Transverse colon (tissue), 4 donors: Measurements from ENCODE around the gene ZBP1. TPM values are rescaled to one million over a fixed set of nuclear protein-coding genes. Genes with fewer than 3 reads are reported as not detected.

ENCODE experiments used
- DNase-seq: peaks from one replicate; pipeline ENCODE4 v3.0.0-alpha.2; 2019
- H3K27ac ChIP-seq, 4 donors: fragments of 200-600 bp; sonication (generic); 2 replicates each; pipeline ENCODE4 v1.5.1; 2016 to 2018; ENCODE audit warnings: inconsistent platforms in 4 of 4
- H3K27me3 ChIP-seq: fragments of 200-600 bp; sonication (generic); 2 replicates; pipeline ENCODE4 v1.5.1; 2017; ENCODE audit warnings: inconsistent platforms
- H3K36me3 ChIP-seq, 4 donors: fragments of 200-600 bp; sonication (generic); 2 replicates each; pipeline ENCODE4 v1.5.1; 2017 to 2019; ENCODE audit warnings: inconsistent platforms in 4 of 4
- H3K4me1 ChIP-seq, 4 donors: fragments of 200-600 bp; sonication (generic); 2 replicates each; pipeline ENCODE4 v1.5.1; 2017 to 2020; ENCODE audit warnings: inconsistent platforms in 4 of 4
- H3K4me3 ChIP-seq, 4 donors: fragments of 200-600 bp; sonication (generic); 1 replicate in 1 of 4; 2 replicates in 3 of 4; pipeline versions ENCODE4 v1.5.1 to v1.6.1; 2017 to 2019; ENCODE audit warnings: inconsistent platforms in 4 of 4
- H3K9me3 ChIP-seq, 2 donors: fragments of 200-600 bp; sonication (generic); 2 replicates each; pipeline ENCODE4 v1.5.1; 2017 to 2019; ENCODE audit warnings: inconsistent platforms in 2 of 2
- EP300 ChIP-seq: sonication (generic); formaldehyde crosslinking; IDR thresholded peaks from one replicate; pipeline ENCODE4 v1.6.1; 2017; ENCODE audit warnings: antibody characterized with exemption, low read depth
- POLR2A ChIP-seq: fragments of 450-650 bp; IDR thresholded peaks from one replicate; pipeline ENCODE4 v1.6.1; 2016; ENCODE audit warnings: antibody characterized with exemption, mild to moderate bottlenecking, moderate library complexity
- POLR2AphosphoS5 ChIP-seq, 3 donors: sonication (generic); formaldehyde crosslinking; IDR thresholded peaks; one replicate each; pipeline ENCODE4 v1.6.1; 2016; ENCODE audit warnings: antibody characterized with exemption in 3 of 3
- WGBS, 2 donors: methylation state at CpG; one replicate each; pipeline ENCODE4 v1.1.5; 2018; ENCODE audit warnings: low coverage in 1 of 2; 5-methylcytosine and 5-hydroxymethylcytosine counted together
- in situ Hi-C, 4 donors: fragments of 200-750 bp; cut with MboI; loops; one replicate each; pipeline versions ENCODE4 v1.15.0 to v1.15.1; 2017; ENCODE audit warnings: low sequenced_read_pairs in 3 of 4, low pct_ligation_motif_present in 1 of 4, low pct_unique_long_range_greater_than_20kb in 1 of 4
- intact Hi-C: fragments of 100-400 bp; cut with DNase I; formaldehyde crosslinking; loops from one replicate; pipeline ENCODE4 v1.15.1; 2023; ENCODE audit warnings: low total_unique reads
- total RNA-seq, 4 donors: library from RNA; depleted of rRNA; stranded (reverse); fragments of >200 nt; gene quantifications; one replicate each; pipeline ENCODE4 v1.1.0, GENCODE V29; 2016
- TF ChIP-seq, protein P1 (sequence below), 5 experiments: fragments of 200-600 bp in 3 of 5; fragments of 450-650 bp in 2 of 5; sonication (generic) in 3 of 5; IDR thresholded peaks; 1 replicate in 2 of 5; 2 replicates in 3 of 5; pipeline ENCODE4 v1.5.1; 2016 to 2017; ENCODE audit warnings: antibody characterized with exemption in 5 of 5, inconsistent platforms in 3 of 5, mild to moderate bottlenecking in 2 of 5, moderate library complexity in 1 of 5

Gene ZBP1
- total RNA-seq, 4 donors from 2014 or later, result 1.6 to 4.4 TPM; not detected in 2

DNA sequence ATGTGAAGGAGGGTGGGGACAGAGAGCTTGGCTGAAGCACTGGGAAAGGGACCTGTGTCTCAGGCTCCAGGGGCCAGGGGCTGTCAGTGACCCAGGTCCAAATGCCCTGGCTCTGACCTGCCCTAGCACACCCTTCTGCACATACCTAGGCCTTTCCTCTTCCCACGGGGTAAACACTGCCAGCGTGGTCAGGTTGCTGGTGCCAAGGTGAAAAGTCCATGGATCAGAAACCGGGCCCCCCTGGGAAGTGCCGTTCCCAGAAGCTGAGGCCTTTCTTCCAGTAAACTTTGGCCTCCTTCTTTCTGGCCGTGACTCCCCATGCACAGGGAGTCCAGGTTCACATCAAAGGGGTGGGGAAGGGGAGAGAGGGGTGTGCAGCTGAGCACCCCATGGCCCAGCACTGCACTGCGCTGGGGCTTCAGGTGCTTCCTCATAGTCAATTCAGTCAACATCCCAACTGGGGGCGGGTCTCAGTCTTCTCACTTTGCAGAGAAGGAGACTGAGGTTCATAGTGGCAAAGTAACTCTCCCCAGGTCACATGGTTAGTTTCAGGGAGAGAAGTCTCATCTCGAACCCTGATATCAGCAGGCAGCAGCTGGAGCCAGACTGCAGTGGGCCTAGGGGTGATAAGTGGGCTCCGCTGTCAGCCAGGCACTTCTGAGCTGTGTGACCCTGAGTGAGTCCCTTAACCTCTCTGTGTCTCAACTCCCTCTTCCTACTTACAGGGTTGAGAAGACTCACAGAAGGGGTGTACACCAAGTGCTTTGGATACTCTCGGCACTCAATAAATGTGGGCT, 42.3 kb downstream of the ZBP1 start:
- H3K27ac ChIP-seq, result no peak overlapping the region
- intact Hi-C loops, result no loop called here
- WGBS, 2 donors, result 52 to 60% methylated on average over 3 to 10 of the region's 10 CpGs
- in situ Hi-C loops, result loop anchor here in 1 of 4 donors (25.0 kb wide), 1 partner anchor 191 kb away; the partner anchor contains the start of gene RBM38
- no peaks in the 10 kb centered on the region for H3K36me3 ChIP-seq
- no peaks in the 10 kb centered on the region for H3K9me3 ChIP-seq
- no peak for DNase-seq
- TF ChIP-seq POLR2AphosphoS5 (IDR thresholded peaks at IDR 0.05), result no peak
- TF ChIP-seq EP300, result no peak
- no peak overlapping the region for H3K4me3 ChIP-seq
- H3K27me3 ChIP-seq, result no peaks in the 10 kb centered on the region
- H3K4me1 ChIP-seq, result peaks cover 16 to 33% (median 21%) of the 10 kb centered on the region in 4 donors

DNA sequence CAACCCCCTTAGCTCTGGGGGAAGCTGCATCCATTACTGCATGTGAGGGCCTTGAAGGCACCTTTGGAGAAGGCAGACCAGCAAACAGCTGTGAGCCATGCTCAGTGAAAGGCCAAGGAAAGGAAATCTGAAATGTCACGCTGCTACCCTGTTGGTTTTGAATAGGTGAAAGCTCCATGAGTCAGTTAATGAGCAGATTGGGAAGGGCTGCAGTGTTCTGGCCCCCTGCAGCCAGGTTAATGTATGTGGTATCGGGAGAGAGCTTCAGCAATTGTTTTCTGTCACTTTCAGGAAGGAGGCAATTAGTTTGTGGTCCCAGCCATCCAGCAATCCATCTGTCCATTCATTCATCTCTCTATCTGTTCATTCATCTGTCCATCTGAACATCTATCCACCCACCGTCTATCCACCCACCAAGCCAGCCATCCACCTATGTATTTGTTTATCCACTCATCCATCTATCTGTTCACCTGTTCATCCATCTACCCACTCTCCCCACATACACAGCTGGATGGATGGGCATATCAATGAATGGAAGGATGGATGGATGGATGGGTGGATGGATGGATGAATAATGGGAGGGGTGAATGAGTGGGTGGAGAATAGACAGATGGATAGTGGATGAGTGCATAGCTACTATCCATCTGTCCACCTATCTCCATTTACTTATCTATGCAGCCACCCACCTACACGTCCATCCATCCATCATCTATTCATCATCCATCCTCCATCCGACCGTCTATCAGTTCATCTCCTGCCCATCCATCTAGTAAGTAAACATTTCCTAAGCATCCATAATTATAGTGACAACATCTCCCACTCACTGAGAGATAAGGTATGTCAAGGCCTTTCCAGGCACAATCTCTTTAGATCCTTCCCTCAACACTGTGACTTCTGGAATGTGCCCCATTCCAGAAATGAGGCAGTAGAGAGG, 43.3 kb downstream of the ZBP1 start:
- H3K27ac ChIP-seq, result no peak overlapping the region
- in situ Hi-C loops (loop anchor here in 1 of 4 donors (25.0 kb wide), 1 partner anchor 190 kb away; the partner anchor contains the start of gene RBM38), intact Hi-C loops (no loop called here)
- H3K36me3 ChIP-seq, result no peaks in the 10 kb centered on the region
- no peak for DNase-seq
- H3K4me3 ChIP-seq, result no peak overlapping the region
- TF ChIP-seq EP300, result no peak
- 75 to 92% methylated on average over 4 to 6 of the region's 6 CpGs for WGBS, 2 donors
- H3K27me3 ChIP-seq, result no peaks in the 10 kb centered on the region
- H3K9me3 ChIP-seq, result no peaks in the 10 kb centered on the region
- H3K4me1 ChIP-seq, result peaks cover 15 to 31% (median 21%) of the 10 kb centered on the region in 4 donors

DNA sequence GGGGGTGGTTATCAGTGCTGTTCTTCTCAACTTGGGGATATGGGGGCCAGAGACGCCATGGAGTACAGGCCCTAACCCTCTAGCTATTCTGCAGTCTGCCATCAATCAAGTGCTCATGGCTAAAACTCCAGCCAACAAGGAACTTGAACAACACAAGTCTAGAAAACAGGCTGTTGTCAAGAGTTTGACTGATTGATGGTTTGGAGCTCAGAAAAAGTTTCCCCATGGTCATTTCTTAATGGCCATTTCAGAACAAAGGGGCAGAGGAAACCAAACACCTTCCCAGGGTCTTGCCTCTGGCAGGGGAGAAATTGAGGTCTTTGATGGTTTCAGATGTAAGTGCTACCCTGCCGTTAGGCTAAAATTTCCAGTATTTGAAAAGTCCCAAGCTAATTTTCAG, 44.2 kb downstream of the ZBP1 start:
- Histone ChIP-seq H3K4me1 (peaks cover 9 to 29% (median 18%) of the 10 kb centered on the region in 4 donors), H3K36me3 (no peaks in the 10 kb centered on the region), H3K4me3 (no peak overlapping the region), H3K9me3 (no peaks in the 10 kb centered on the region), H3K27ac (no peak overlapping the region), H3K27me3 (no peaks in the 10 kb centered on the region)
- TF ChIP-seq POLR2AphosphoS5 (IDR thresholded peaks at IDR 0.05) (no peak), POLR2A (no peak), EP300 (no peak)
- TF ChIP-seq, protein P1, sequence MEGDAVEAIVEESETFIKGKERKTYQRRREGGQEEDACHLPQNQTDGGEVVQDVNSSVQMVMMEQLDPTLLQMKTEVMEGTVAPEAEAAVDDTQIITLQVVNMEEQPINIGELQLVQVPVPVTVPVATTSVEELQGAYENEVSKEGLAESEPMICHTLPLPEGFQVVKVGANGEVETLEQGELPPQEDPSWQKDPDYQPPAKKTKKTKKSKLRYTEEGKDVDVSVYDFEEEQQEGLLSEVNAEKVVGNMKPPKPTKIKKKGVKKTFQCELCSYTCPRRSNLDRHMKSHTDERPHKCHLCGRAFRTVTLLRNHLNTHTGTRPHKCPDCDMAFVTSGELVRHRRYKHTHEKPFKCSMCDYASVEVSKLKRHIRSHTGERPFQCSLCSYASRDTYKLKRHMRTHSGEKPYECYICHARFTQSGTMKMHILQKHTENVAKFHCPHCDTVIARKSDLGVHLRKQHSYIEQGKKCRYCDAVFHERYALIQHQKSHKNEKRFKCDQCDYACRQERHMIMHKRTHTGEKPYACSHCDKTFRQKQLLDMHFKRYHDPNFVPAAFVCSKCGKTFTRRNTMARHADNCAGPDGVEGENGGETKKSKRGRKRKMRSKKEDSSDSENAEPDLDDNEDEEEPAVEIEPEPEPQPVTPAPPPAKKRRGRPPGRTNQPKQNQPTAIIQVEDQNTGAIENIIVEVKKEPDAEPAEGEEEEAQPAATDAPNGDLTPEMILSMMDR (IDR thresholded peaks at IDR 0.05), result no peak
- in situ Hi-C loops (loop anchor here in 1 of 4 donors (25.0 kb wide), 1 partner anchor 189 kb away; the partner anchor contains the start of gene RBM38), intact Hi-C loops (no loop called here)
- DNase-seq, result no peak
- 81 to 86% methylated on average over 1 to 2 of the region's 2 CpGs for WGBS, 2 donors

DNA sequence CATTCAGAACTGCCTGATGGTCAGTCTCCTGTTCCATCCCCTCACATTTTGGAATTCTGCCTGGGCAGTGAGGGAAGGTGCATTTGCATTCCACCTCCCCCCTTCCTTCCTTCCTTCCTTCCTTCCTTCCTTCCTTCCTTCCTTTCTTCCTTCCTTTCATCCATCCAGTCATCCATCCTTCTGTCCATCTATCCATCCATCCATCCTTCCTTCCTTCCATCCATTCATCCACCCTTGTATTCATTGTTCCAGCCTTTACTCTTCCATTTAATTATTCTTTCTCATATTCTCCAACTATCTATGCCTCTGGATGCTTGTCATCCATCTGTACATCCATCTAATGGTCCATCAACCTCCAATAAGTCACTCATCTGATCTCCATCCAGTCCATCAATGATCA, 45.3 kb downstream of the ZBP1 start:
- in situ Hi-C loops, result loop anchor here in 1 of 4 donors (25.0 kb wide), 1 partner anchor 188 kb away; the partner anchor contains the start of gene RBM38
- intact Hi-C loops, result no loop called here
- no peak for DNase-seq

More for the DNA sequence above, 45.3 kb downstream of the ZBP1 start:
- H3K4me3 ChIP-seq, result no peak overlapping the region
- H3K27ac ChIP-seq, result no peak overlapping the region
- no peaks in the 10 kb centered on the region for H3K36me3 ChIP-seq
- H3K4me1 ChIP-seq, result peaks cover under 1 to 29% (median 19%) of the 10 kb centered on the region in 4 donors
- no peaks in the 10 kb centered on the region for H3K27me3 ChIP-seq
- no peaks in the 10 kb centered on the region for H3K9me3 ChIP-seq
- TF ChIP-seq, protein P1 (IDR thresholded peaks at IDR 0.05), result no peak
- TF ChIP-seq EP300 (no peak), POLR2A (no peak), POLR2AphosphoS5 (IDR thresholded peaks at IDR 0.05) (no peak)
